ENCODE measurements around the gene POLA2.
"Not testable (repeated sequence)": the region's sequence is repeated elsewhere in the genome, so short reads cannot be mapped to it uniquely, and the experiment has no call there.

POLA2 gene

DNA sequence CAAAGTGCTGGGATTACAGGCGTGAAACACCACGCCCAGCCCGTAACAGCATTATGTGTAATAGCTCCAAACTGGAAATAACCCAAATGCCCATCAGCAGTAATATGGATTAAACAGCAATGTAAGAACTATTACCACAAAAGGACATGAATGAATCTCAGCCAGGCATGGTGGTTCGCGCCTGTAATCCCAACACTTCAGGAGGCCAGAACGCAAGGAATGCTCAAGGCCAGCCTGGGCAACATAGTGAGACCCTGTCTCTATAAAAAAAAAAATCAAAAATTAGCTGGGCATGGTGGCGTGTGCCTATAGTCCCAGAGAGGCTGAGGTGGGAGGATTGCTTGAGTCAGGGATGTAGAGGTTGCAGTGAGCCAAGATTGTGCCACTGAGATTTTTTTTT lies 68.8 kb downstream of the POLA2 start:
- DNase-seq (ENCODE audit: low read depth) = no peak

DNA sequence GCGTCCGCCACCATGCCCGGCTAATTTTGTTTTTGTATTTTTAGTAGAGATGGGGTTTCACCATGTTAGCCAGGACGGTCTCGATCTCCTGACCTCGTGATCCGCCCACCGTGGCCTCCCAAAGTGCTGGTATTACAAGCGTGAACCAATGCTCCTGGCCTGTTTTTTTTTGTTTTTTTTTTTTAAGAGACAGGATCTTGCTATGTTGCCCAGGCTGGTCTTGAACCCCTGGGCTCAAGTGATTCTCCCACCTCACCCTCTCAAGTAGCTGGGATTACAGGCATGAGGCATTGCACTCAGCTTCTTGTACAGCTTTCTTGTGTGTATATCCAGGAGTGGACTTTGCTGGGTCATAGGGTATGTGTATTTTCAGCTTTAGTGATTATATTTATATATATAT lies 70.8 kb downstream of the POLA2 start:
- DNase-seq (ENCODE audit: low read depth) = not testable (repeated sequence)

DNA sequence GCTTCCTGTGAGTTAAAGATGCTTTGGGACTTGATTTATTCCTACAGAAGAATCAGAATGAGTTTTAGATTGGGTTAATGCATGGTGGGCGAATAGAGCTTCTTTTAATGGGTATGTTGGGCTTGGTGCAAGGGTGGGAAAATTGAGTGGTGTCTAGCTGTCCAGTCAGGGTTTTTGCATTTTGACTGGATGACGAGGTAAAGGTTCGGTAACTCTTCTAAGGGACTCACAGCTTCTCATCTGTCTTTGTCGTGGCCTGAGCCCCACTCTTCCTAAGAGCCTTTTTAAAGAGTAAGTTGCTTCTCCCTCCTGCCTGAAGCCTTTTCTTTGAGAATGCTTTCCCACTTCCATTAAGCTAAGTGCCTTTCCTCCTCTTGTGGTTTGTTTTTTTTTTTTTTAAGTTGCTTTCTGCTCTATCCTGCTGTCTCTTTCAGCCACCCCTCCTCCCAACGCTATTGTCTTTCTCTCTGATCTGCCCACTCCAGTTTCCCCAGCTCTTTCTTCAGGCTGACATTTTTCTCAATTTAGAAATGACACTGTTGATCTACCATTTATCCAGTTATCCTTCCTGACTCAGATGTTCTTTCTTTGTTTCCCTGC lies 73.0 kb downstream of the POLA2 start:
- no peak for DNase-seq (ENCODE audit: low read depth)

DNA sequence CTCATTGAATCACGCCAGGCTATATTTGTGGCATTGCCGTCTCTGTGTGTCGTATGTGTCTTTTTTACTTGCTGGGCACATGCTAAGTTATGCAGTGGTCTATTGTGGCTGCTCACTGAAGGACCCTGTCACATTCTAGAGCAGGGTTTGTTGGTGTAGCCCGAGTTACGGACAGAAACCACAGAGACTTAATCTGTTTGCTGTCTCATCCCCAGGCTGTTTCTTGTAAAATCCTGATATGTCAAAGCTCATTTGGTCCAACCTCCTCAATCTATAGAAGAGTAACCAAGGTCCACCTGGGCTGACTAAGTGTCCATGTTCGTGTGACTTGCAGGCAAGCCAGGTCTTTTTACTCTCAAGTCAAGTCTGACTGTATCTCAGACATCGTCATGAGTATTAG lies 76.9 kb downstream of the POLA2 start:
- DNase-seq (ENCODE audit: low read depth) = no peak

DNA sequence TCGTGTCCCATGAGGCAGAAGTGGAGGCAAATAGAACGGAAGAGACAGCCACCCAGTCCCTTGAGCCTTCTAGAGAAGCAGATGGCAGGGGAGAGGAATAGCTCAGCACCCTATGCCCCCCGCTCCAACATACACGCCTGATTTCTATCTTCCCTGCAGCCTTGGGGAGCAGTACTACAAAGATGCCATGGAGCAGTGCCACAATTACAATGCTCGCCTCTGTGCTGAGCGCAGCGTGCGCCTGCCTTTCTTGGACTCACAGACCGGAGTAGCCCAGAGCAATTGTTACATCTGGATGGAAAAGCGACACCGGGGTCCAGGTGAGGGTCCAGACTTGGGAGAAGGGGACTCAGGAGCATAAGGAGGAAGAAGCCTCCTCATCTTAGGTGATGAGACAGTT lies 78.5 kb downstream of the POLA2 start:
- DNase-seq (ENCODE audit: low read depth) = no peak

DNA sequence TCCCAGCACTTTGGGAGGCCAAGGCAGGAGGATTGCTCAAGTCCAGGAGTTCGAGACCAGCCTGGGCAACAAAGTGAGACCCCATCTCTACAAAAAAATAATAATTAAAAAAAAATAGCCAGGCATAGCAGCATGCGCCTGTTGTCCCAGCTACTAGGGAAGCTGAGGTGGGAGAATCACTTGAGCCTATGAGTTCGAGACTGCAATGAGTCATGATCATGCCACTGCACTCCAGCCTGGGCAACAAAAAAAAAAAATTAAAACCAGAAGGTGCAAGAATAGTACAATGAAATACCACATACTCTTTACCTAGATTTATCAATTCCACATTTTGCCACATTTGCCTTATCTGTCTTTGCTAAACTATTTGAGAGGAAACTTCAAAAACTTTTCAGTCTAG lies 80.1 kb downstream of the POLA2 start:
- DNase-seq (ENCODE audit: low read depth) = no peak

Measured in stimulated activated CD8-positive, alpha-beta memory T cell treated with anti-CD3 and anti-CD28 coated beads, Interleukin-15, amount 100 ng/mL, for 1 hour (primary cell).